ENCODE measurements around the gene SAMD13.

Gene SAMD13

GRCh38 chr1:84373436-84374141, 72.1 kb downstream of the SAMD13 start:
- no peak for DNase-seq (ENCODE audit: low read depth)

GRCh38 chr1:84374991-84375696, 73.6 kb downstream of the SAMD13 start:
- no peak for DNase-seq (ENCODE audit: low read depth)

GRCh38 chr1:84376000-84376910, 74.7 kb downstream of the SAMD13 start:
- no peak for DNase-seq (ENCODE audit: low read depth)

GRCh38 chr1:84377480-84378095, 76.1 kb downstream of the SAMD13 start:
- no peak for DNase-seq (ENCODE audit: low read depth)

- DNase-seq (ENCODE audit: low read depth) = no peak
Measured at GRCh38 chr1:84379138-84379916, 77.8 kb downstream of the SAMD13 start.

GRCh38 chr1:84379917-84380180, 78.3 kb downstream of the SAMD13 start:
- no peak for DNase-seq (ENCODE audit: low read depth)

GRCh38 chr1:84382127-84382526, 80.6 kb downstream of the SAMD13 start:
- no peak for DNase-seq (ENCODE audit: low read depth)

- no peak for DNase-seq (ENCODE audit: low read depth)
Measured at GRCh38 chr1:84385347-84385746, 83.8 kb downstream of the SAMD13 start.

GRCh38 chr1:84386716-84387479, 85.4 kb downstream of the SAMD13 start:
- DNase-seq (ENCODE audit: low read depth) = no peak

GRCh38 chr1:84387480-84388163, 86.1 kb downstream of the SAMD13 start:
- DNase-seq (ENCODE audit: low read depth) = no peak

GRCh38 chr1:84390226-84390625, 88.7 kb downstream of the SAMD13 start:
- no peak for DNase-seq (ENCODE audit: low read depth)

GRCh38 chr1:84398175-84399155, 97.0 kb downstream of the SAMD13 start, which contains the start of gene DNASE2B:
TSS of gene DNASE2B (plus strand) at chr1:84398484. CDS start at chr1:84398565, 81 bp downstream.
- DNase-seq (ENCODE audit: low read depth) = no peak

Data from stimulated activated CD4-positive, alpha-beta T cell treated with anti-CD3 and anti-CD28 coated beads, Interleukin-2, amount 100 ng/mL, for 4 hours (primary cell).